ENCODE results near the gene CHD6. TPM values are rescaled to one million over a fixed set of nuclear protein-coding genes. Genes with fewer than 3 reads are reported as not detected.

Gene CHD6
- total RNA-seq, 1 experiment from 2014 or later = 27.2 TPM

- POLR2A ChIA-PET = interaction anchor here (0.5 to 4.3 kb wide), 17 partner anchors 9 to 144 kb away, joined by 3 to 29 read pairs (median 4); no protein-coding TSS in a partner anchor
- no peak overlapping the region for H3K27ac Mint-ChIP-seq (ENCODE audit: low read depth, unreplicated experiment)
- H3K4me3 Mint-ChIP-seq (ENCODE audit: unreplicated experiment) = peak overlapping the region; percentile 87
- BruUV-seq (replicated peaks) = no TSS peak
- TF ChIP-seq CTCF (IDR thresholded peaks at IDR 0.05; ENCODE audit: unreplicated experiment) = no peak
- H3K4me1 Mint-ChIP-seq (ENCODE audit: insufficient read depth, unreplicated experiment) = peaks cover 25% of the 10 kb centered on the region
- H3K9me3 Mint-ChIP-seq (ENCODE audit: unreplicated experiment) = no peaks in the 10 kb centered on the region
- no peaks in the 10 kb centered on the region for H3K27me3 Mint-ChIP-seq (ENCODE audit: insufficient read depth, unreplicated experiment)
- CTCF ChIA-PET = interaction anchor here (0.6 to 1.9 kb wide), 4 partner anchors 8 to 1965 kb away, joined by 3 to 8 read pairs (median 4); no protein-coding TSS in a partner anchor
- intact Hi-C loops (cut with micrococcal nuclease) = loop anchor here (10.0 kb wide), 1 partner anchor 94 kb away; no protein-coding TSS in a partner anchor
- H3K36me3 Mint-ChIP-seq (ENCODE audit: insufficient read depth, unreplicated experiment) = no peaks in the 10 kb centered on the region
- DNase-seq (ENCODE audit: unreplicated experiment) = no peak
Observed at GRCh38 chr20:41618807-41619311, 682 bp upstream of the CHD6 start.

- H3K27ac Mint-ChIP-seq (ENCODE audit: low read depth, unreplicated experiment) = peak overlapping the region; percentile 77
- intact Hi-C loops (cut with micrococcal nuclease) = loop anchor here (10.0 kb wide), 1 partner anchor 92 kb away; no protein-coding TSS in a partner anchor
- no peak for TF ChIP-seq CTCF (IDR thresholded peaks at IDR 0.05; ENCODE audit: unreplicated experiment)
Observed at GRCh38 chr20:41617059-41617901, 897 bp downstream of the CHD6 start.

GRCh38 chr20:41616228-41616627, 1.9 kb downstream of the CHD6 start:
- intact Hi-C loops (cut with micrococcal nuclease) = loop anchor here (10.0 kb wide), 1 partner anchor 91 kb away; no protein-coding TSS in a partner anchor
- no TSS peak for BruUV-seq (replicated peaks)
- no peaks in the 10 kb centered on the region for H3K9me3 Mint-ChIP-seq (ENCODE audit: unreplicated experiment)
- H3K4me1 Mint-ChIP-seq (ENCODE audit: insufficient read depth, unreplicated experiment) = peaks cover 29% of the 10 kb centered on the region
- ChIA-PET CTCF (interaction anchor here (0.6 to 1.5 kb wide), 6 partner anchors 24 to 1793 kb away, joined by 3 to 4 read pairs (median 4); no protein-coding TSS in a partner anchor), POLR2A (interaction anchor here (0.6 to 4.3 kb wide), 7 partner anchors 11 to 90 kb away, joined by 3 to 29 read pairs (median 4); no protein-coding TSS in a partner anchor)
- H3K36me3 Mint-ChIP-seq (ENCODE audit: insufficient read depth, unreplicated experiment) = no peaks in the 10 kb centered on the region
- H3K4me3 Mint-ChIP-seq (ENCODE audit: unreplicated experiment) = peak overlapping the region; percentile 87
- peak; percentile 41 for DNase-seq (ENCODE audit: unreplicated experiment)
- H3K27me3 Mint-ChIP-seq (ENCODE audit: insufficient read depth, unreplicated experiment) = no peaks in the 10 kb centered on the region
- TF ChIP-seq CTCF (IDR thresholded peaks at IDR 0.05; ENCODE audit: unreplicated experiment) = no peak
- H3K27ac Mint-ChIP-seq (ENCODE audit: low read depth, unreplicated experiment) = peak overlapping the region; percentile 41

More at GRCh38 chr20:41617059-41617901, 897 bp downstream of the CHD6 start:
- peak overlapping the region; percentile 87 for H3K4me3 Mint-ChIP-seq (ENCODE audit: unreplicated experiment)
- H3K9me3 Mint-ChIP-seq (ENCODE audit: unreplicated experiment) = no peaks in the 10 kb centered on the region
- H3K4me1 Mint-ChIP-seq (ENCODE audit: insufficient read depth, unreplicated experiment) = peaks cover 26% of the 10 kb centered on the region
- ChIA-PET POLR2A (interaction anchor here (0.6 to 4.3 kb wide), 16 partner anchors 9 to 133 kb away, joined by 3 to 29 read pairs (median 4); no protein-coding TSS in a partner anchor), CTCF (interaction anchor here (0.5 to 1.9 kb wide), 8 partner anchors 9 to 1792 kb away, joined by 3 to 8 read pairs (median 3); no protein-coding TSS in a partner anchor)
- peak; percentile 30 for DNase-seq (ENCODE audit: unreplicated experiment)
- BruUV-seq (replicated peaks) = TSS peak; percentile 31
- H3K36me3 Mint-ChIP-seq (ENCODE audit: insufficient read depth, unreplicated experiment) = no peaks in the 10 kb centered on the region
- no peaks in the 10 kb centered on the region for H3K27me3 Mint-ChIP-seq (ENCODE audit: insufficient read depth, unreplicated experiment)

- no peaks in the 10 kb centered on the region for H3K9me3 Mint-ChIP-seq (ENCODE audit: unreplicated experiment)
- intact Hi-C loops (cut with micrococcal nuclease) = loop anchor here (10.0 kb wide), 1 partner anchor 91 kb away; no protein-coding TSS in a partner anchor
- peak overlapping the region; percentile 41 for H3K27ac Mint-ChIP-seq (ENCODE audit: low read depth, unreplicated experiment)
- H3K36me3 Mint-ChIP-seq (ENCODE audit: insufficient read depth, unreplicated experiment) = no peaks in the 10 kb centered on the region
- peaks cover 29% of the 10 kb centered on the region for H3K4me1 Mint-ChIP-seq (ENCODE audit: insufficient read depth, unreplicated experiment)
- ChIA-PET POLR2A (interaction anchor here (0.6 to 4.3 kb wide), 8 partner anchors 10 to 89 kb away, joined by 3 to 29 read pairs (median 4); no protein-coding TSS in a partner anchor), CTCF (interaction anchor here (0.6 to 1.5 kb wide), 6 partner anchors 13 to 443 kb away, joined by 3 to 7 read pairs (median 4); no protein-coding TSS in a partner anchor)
- no peak overlapping the region for H3K4me3 Mint-ChIP-seq (ENCODE audit: unreplicated experiment)
- no TSS peak for BruUV-seq (replicated peaks)
- no peaks in the 10 kb centered on the region for H3K27me3 Mint-ChIP-seq (ENCODE audit: insufficient read depth, unreplicated experiment)
- TF ChIP-seq CTCF (IDR thresholded peaks at IDR 0.05; ENCODE audit: unreplicated experiment) = no peak
- no peak for DNase-seq (ENCODE audit: unreplicated experiment)
Observed at GRCh38 chr20:41615676-41616075, 2.5 kb downstream of the CHD6 start.

All from MCF 10A (cell line).